Stimulated activated CD8-positive, alpha-beta memory T cell treated with anti-CD3 and anti-CD28 coated beads, Interleukin-12 subunit alpha, Interleukin-12 subunit beta, amount 100 ng/mL, for 4 hours (primary cell): ENCODE results near the gene KRTAP19-3.
"Not testable (repeated sequence)": the region's sequence is repeated elsewhere in the genome, so short reads cannot be mapped to it uniquely, and the experiment has no call there.

ENCODE experiments used
- DNase-seq: peaks from one replicate; pipeline ENCODE4 v3.0.0-alpha.2; 2020; ENCODE audit warnings: low read depth

Gene KRTAP19-3

GRCh38 chr21:30491963-30492428, at the start of gene KRTAP19-3:
Gene KRTAP19-3, minus strand, starts transcription at chr21:30492013. Its CDS starts 56 bp downstream, at chr21:30491957.
- no peak for DNase-seq

DNA sequence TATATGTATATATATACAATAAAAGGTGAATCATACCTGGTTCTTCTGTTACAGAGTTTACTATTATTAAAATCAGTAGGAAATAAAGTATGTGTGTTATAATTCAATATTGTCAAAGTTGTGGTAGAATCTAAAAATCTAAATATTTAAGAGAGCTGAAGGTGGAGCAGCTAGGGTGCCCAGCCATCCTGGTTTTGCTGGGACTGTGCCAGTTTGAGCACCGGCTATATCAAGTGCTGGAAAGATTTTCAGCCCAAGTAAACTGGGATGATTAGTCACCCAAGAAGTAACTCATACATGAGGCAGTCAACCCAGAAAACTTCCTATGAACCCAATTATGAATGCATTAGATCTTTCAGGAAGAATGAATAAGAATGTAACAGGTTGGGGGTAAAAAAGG, 27.1 kb upstream of the KRTAP19-3 start:
- DNase-seq = no peak

DNA sequence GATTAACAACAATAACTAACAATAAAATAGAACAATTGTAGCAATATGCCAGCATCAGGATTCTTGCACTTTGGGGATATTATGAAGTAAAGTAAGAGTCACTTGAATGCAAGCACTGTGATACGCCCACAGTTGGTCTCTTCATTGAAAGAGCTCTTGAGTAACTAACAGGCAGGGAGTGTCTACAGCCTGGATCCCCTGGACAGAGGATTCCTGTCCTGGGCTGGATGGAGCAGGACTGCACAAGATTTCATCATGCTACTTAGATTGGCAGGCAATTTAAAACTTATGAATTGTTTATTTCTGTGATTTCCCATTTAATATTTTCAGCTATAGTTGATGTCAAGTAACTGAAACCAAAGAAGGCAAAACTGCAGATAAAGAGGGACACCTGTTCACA, 23.9 kb upstream of the KRTAP19-3 start:
- DNase-seq = no peak

DNA sequence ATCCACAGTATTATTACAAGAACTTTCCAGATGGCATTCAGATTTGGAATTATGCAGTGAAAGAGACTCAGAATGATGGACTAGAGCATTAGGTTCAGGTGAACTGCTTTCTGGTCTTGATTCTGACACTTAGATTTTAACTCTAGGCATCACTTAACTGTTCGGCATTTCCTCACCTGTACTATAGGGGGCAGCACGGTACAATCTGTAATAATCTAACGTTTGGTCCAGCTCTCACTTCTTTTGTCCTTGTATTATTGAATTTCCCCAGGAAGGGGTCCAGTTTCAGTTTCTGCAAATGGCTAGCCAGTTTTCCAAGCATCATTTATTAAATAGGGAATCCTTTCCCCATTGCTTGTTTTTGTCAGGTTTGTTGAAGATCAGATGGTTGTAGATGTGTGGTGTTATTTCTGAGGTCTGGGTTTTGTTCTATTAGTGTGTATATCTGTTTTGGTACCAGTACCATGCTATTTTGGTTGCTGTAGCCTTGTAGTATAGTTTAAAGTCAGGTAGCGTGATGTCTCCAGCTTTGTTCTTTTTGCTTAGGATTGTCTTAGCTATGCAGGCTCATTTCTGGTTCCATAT, 13.9 kb upstream of the KRTAP19-3 start:
- DNase-seq = not testable (repeated sequence)

DNA sequence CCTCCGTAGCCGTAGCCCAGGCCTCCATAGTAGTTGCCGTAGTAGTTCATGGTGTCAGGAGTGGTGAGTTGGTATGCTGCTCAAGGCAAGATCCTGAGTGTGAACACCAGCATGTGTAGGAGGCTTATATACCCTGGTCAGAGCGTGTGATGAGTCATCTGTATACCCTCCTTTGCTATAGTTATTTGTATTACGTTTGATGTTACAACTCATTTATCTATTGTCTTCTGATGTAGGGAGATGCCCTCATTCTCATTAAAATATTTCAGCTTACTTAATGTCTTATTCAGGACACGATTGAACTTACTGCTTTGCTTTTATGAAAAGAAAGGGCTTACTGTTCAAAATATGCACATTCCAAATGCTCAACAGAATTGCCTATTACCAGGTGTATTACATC, 10.2 kb upstream of the KRTAP19-3 start, which contains the start of gene KRTAP19-5:
Gene KRTAP19-5, minus strand, starts transcription at position 101 of the 400 bp plus-strand sequence. Its CDS starts 51 bp downstream, at position 50.
- no peak for DNase-seq

DNA sequence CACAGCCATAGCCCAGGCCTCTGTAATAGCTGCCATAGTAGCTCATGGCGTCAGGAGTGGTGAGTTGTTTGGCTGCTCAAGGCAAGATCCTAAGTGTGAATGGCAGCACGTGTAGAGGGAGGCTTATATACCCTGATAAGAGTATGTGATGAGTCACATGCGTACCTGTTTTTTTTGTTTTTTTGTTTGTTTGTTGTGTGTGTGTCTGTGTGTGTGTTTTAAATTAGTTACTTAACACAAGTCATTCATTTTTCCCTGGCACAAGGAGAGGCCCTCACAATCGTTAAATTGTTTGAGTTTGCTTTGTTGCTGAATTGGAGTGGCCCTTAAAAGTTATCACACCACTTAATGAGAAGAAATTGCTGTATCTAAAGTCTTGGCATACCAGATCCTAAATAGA, 5.3 kb upstream of the KRTAP19-3 start, which contains the start of gene KRTAP19-4:
Gene KRTAP19-4, minus strand, starts transcription at position 101 of the 400 bp plus-strand sequence. Its CDS starts 55 bp downstream, at position 46.
- DNase-seq = no peak

GRCh38 chr21:30487336-30487735, 4.5 kb downstream of the KRTAP19-3 start, which contains the start of gene KRTAP19-2:
Gene KRTAP19-2, minus strand, starts transcription at chr21:30487436. Its CDS starts 88 bp downstream, at chr21:30487348.
- no peak for DNase-seq

- no peak for DNase-seq
These were observed 5.6 kb downstream of the KRTAP19-3 start for GRCh38 chr21:30486180-30486579.

DNA sequence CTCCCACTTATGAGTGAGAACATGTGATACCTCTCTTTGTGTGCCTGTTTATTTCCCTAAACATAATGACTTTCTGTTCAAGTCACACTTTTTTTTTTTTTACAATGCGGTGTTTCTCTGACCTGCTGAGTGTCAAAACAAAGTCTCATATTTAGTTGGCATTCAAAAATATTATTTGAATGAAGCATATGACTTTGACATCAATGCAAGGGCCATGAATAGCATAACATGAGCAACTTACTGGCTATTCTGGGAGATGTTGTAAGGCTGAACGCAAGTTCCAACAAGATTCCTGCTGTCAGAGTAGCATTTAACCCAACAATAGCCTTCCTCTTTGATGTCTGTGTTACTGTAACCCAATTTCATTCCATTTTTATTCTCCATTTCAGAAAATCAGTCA, 9.7 kb downstream of the KRTAP19-3 start:
- no peak for DNase-seq

DNA sequence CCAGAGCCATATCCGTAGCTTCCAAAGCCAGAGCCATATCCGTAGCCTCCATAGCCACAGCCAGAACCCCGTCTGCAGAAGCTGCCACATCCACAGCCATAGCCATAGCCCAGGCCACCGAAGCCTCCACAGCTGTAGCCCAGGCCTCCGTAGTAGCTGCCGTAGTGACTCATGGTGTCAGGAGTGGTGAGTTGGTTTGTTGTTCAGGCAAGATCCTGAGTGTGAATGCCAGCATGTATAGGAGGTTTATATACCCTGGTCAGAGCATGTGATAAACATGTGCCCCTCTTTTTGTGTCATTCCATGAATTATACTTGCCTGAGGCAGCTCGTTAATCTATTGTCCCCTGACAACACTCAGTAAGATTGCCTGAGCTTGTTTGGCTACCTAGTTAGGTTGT, 11.7 kb downstream of the KRTAP19-3 start, which contains the start of gene KRTAP19-1:
Gene KRTAP19-1, minus strand, starts transcription at position 223 of the 400 bp plus-strand sequence. Its CDS starts 50 bp downstream, at position 173.
- DNase-seq = no peak

DNA sequence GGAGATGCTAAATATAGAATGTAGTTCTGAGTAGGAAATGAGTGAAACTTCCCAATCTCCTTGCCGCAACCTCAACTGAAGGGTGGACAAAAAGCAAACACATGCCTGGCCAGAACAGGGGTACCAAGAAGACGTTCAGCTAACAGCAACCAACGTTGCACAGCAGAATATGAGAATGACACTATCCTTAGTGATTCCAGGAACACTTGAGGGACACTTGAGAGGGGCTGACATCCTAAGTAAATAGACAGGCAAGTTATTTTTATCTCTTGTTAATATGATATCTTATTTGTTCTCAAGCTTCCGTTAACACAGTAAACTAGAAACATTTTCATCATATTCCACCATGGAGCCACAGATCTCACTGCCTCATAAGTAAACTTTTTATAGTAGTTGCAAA, 12.6 kb downstream of the KRTAP19-3 start:
- DNase-seq = no peak

- DNase-seq = no peak
These were observed 13.8 kb downstream of the KRTAP19-3 start for GRCh38 chr21:30478004-30478403.

- DNase-seq = no peak
These were observed 22.7 kb downstream of the KRTAP19-3 start for GRCh38 chr21:30468900-30469714.

- DNase-seq = no peak
These were observed 28.1 kb downstream of the KRTAP19-3 start for GRCh38 chr21:30463713-30464112.

GRCh38 chr21:30448514-30448913, 43.3 kb downstream of the KRTAP19-3 start:
- no peak for DNase-seq

- DNase-seq = no peak
These were observed 44.8 kb downstream of the KRTAP19-3 start for GRCh38 chr21:30447056-30447455.

GRCh38 chr21:30444204-30444603, 47.6 kb downstream of the KRTAP19-3 start:
- no peak for DNase-seq

- DNase-seq = no peak
These were observed 48.6 kb downstream of the KRTAP19-3 start for GRCh38 chr21:30443226-30443625.
